ENCODE results near the gene AGAP1. TPM values are rescaled to one million over a fixed set of nuclear protein-coding genes. Genes with fewer than 3 reads are reported as not detected.
A peak's percentile ranks its signal among the peaks of the same experiment; 100 is the strongest.

The AGAP1 gene
- total and polyA plus RNA-seq, 2 donors (not counting 3 experiments of a cell fraction or from before 2014, with no cell fraction given), result 10.2 to 20.9 TPM

- intact Hi-C loops (cut with micrococcal nuclease) (no loop called here), dilution Hi-C loops (cut with MboI; ENCODE audit: extremely low pct_ligation_motif_present, low sequenced_read_pairs) (no loop called here)
- H3K79me2 ChIP-seq (ENCODE audit: control insufficient read depth, insufficient read depth, low read length), result no peaks in the 10 kb centered on the region
- no peaks in the 10 kb centered on the region for H4K20me1 ChIP-seq (replicated peaks; ENCODE audit: control insufficient read depth, extremely low read depth, insufficient read depth, low read length)
- no peaks in the 10 kb centered on the region for H3K9me3 ChIP-seq (replicated peaks; ENCODE audit: control insufficient read depth, insufficient read depth, low read length)
- DNase-seq (ENCODE audit: low read depth, low spot score) (no peak), FAIRE-seq (no peak)
- no peaks in the 10 kb centered on the region for H3K9me1 ChIP-seq (replicated peaks; ENCODE audit: control insufficient read depth, extremely low read depth, insufficient read depth, low read length)
- no peaks in the 10 kb centered on the region for H3K27me3 ChIP-seq (ENCODE audit: control insufficient read depth in 2 of 2, insufficient read depth in 2 of 2, low read length in 2 of 2)
- CTCF ChIA-PET, result interaction anchor here (0.6 to 1.1 kb wide), 3 partner anchors 13 to 69 kb away, joined by 3 read pairs; no protein-coding TSS in a partner anchor
- POLR2A ChIA-PET, result no interaction called here
- no peak overlapping the region for H3K9ac ChIP-seq (replicated peaks; ENCODE audit: extremely low read depth, insufficient read depth, low read length)
- no peak for TF ChIP-seq POLR2AphosphoS5 (IDR thresholded peaks at IDR 0.05; ENCODE audit: insufficient read depth, low read depth, low read length)
- no peak overlapping the region for H3K4me2 ChIP-seq (ENCODE audit: insufficient read depth, low read length)
- H3K36me3 ChIP-seq (ENCODE audit: control insufficient read depth in 2 of 2, extremely low read depth in 1 of 2, insufficient read depth in 2 of 2, low read length in 2 of 2), result no peaks in the 10 kb centered on the region
- H3K4me1 ChIP-seq (ENCODE audit: control insufficient read depth, extremely low read depth, insufficient read depth, low read length), result no peaks in the 10 kb centered on the region
- H3K27ac ChIP-seq (ENCODE audit: insufficient read depth, low read depth, low read length), result no peak overlapping the region
- no peak overlapping the region for H2AFZ ChIP-seq (ENCODE audit: low read depth, low read length)
- no TSS peak for BruUV-seq (replicated peaks)
- no peak overlapping the region for H3K4me3 ChIP-seq (replicated peaks in 1 of 3; ENCODE audit: insufficient read depth in 1 of 3, low read depth in 1 of 3, low read length in 3 of 3)
These were observed 355.1 kb downstream of the AGAP1 start for GRCh38 chr2:235848946-235849345.

GRCh38 chr2:235849489-235849888 lies 355.6 kb downstream of the AGAP1 start:
- Histone ChIP-seq H3K27ac (ENCODE audit: insufficient read depth, low read depth, low read length) (no peak overlapping the region), H3K9me3 (replicated peaks; ENCODE audit: control insufficient read depth, insufficient read depth, low read length) (no peaks in the 10 kb centered on the region), H3K4me1 (ENCODE audit: control insufficient read depth, extremely low read depth, insufficient read depth, low read length) (no peaks in the 10 kb centered on the region), H2AFZ (ENCODE audit: low read depth, low read length) (no peak overlapping the region), H3K9ac (replicated peaks; ENCODE audit: extremely low read depth, insufficient read depth, low read length) (no peak overlapping the region), H4K20me1 (replicated peaks; ENCODE audit: control insufficient read depth, extremely low read depth, insufficient read depth, low read length) (no peaks in the 10 kb centered on the region), H3K27me3 (ENCODE audit: control insufficient read depth in 2 of 2, insufficient read depth in 2 of 2, low read length in 2 of 2) (no peaks in the 10 kb centered on the region), H3K36me3 (ENCODE audit: control insufficient read depth in 2 of 2, extremely low read depth in 1 of 2, insufficient read depth in 2 of 2, low read length in 2 of 2) (no peaks in the 10 kb centered on the region), H3K4me2 (ENCODE audit: insufficient read depth, low read length) (no peak overlapping the region), H3K79me2 (ENCODE audit: control insufficient read depth, insufficient read depth, low read length) (no peaks in the 10 kb centered on the region), H3K4me3 (replicated peaks in 1 of 3; ENCODE audit: insufficient read depth in 1 of 3, low read depth in 1 of 3, low read length in 3 of 3) (no peak overlapping the region), H3K9me1 (replicated peaks; ENCODE audit: control insufficient read depth, extremely low read depth, insufficient read depth, low read length) (no peaks in the 10 kb centered on the region)
- TF ChIP-seq FOS (IDR thresholded peaks at IDR 0.05; ENCODE audit: borderline replicate concordance, insufficient read depth, low read length), result no peak
- TF ChIP-seq CTCF (IDR thresholded peaks at IDR 0.05; ENCODE audit: extremely low read depth in 1 of 2, insufficient read depth in 1 of 2, low read depth in 1 of 2, low read length in 2 of 2), result peak in 1 of 2 donors; percentile 6
- intact Hi-C loops (cut with micrococcal nuclease) (no loop called here), dilution Hi-C loops (cut with MboI; ENCODE audit: extremely low pct_ligation_motif_present, low sequenced_read_pairs) (no loop called here)
- CTCF ChIA-PET, result interaction anchor here (0.6 to 1.1 kb wide), 3 partner anchors 14 to 70 kb away, joined by 3 read pairs; no protein-coding TSS in a partner anchor
- POLR2A ChIA-PET, result no interaction called here
- no TSS peak for BruUV-seq (replicated peaks)
- DNase-seq (ENCODE audit: low read depth, low spot score), result no peak
- FAIRE-seq, result no peak

Measured in endothelial cell of umbilical vein (primary cell).